ENCODE results near the gene SLC35E2B. TPM values are rescaled to one million over a fixed set of nuclear protein-coding genes. Genes with fewer than 3 reads are reported as not detected.
"Not testable (repeated sequence)": the region's sequence is repeated elsewhere in the genome, so short reads cannot be mapped to it uniquely, and the experiment has no call there.

Gene SLC35E2B
- total RNA-seq, 1 experiment from 2014 or later, result 20.1 TPM

DNA sequence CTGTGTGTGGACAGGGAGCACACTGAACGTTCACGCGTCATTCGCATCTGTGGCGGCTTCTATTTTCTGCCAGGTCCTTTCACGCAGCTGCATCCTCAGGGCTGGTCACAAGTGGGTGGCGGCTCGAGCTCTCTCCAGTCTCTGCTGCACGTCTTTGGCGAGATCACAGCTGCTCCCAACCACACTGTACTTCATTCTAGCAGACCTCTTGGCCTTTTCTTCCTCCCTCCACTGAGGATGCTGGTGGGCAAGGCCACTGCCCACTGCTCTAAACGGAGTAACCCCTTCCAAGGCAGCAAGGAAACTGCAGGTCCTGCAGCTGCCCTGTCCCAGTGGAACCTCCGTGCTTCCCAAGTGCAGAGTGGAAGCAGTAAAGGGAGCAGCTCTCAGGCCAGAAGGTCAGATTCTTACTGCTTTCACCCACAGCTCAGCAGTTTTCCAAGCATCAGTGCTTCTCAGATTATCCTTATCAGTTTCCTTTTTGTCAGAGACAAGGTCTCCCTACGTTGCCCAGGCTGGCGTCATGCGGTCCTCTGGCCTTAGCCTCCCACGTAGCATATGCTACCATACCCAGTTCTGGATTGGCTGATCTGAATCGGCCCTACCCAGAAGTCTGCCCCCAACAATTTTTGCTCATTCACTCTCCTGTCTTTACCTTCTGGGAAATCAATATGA lies 44.9 kb downstream of the SLC35E2B start:
- not testable (repeated sequence) for DNase-seq (ENCODE audit: extremely low read depth, low read depth)

- not testable (repeated sequence) for DNase-seq (ENCODE audit: extremely low read depth, low read depth)
These were observed 46.3 kb downstream of the SLC35E2B start for GRCh38 chr1:1646326-1646725.

GRCh38 chr1:1640711-1641461 lies 51.7 kb downstream of the SLC35E2B start:
- not testable (repeated sequence) for DNase-seq (ENCODE audit: extremely low read depth, low read depth)

DNA sequence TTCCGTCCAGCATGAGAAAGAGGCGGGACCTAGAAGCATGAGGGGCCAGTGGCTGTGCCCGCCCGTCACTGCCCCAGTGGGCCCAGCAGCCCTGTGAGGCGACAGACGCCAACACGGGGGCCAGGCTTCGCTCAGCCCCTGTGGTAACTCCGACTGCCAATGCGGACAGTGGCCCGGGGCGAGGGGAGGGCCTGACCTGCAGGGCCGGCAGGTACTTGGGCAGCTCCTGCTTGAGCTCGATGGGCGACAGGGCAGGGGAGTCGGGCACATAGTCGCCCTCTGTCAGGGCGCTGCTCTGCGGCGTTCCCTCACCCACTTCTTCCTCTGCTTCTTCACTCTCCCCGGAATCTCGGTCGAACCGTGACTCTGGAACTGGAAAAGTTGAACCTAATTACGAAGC lies 52.5 kb downstream of the SLC35E2B start:
- DNase-seq (ENCODE audit: extremely low read depth, low read depth), result not testable (repeated sequence)

- DNase-seq (ENCODE audit: extremely low read depth, low read depth), result not testable (repeated sequence)
These were observed 53.2 kb downstream of the SLC35E2B start for GRCh38 chr1:1639368-1639767.

- not testable (repeated sequence) for DNase-seq (ENCODE audit: extremely low read depth, low read depth)
These were observed 54.1 kb downstream of the SLC35E2B start for GRCh38 chr1:1638528-1638927.

DNA sequence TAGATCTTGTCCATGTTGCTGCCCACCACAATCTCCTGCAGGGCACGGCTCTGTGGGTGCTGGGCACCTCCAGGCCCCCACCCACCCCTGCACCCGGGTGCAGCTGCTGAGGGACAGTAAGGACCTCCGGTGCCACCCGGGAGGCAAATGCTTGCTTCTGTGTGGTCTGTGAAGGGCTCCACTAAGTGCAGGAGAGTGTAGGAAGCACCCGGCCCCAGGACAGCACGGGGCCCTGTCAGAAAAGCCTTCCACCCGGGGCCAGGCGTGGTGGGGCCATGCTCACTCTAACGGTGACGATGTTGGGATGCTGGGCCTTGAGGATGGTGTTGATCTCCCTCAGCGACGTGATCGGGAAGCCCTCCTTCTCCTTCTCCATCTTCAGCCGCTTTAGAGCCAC lies 55.1 kb downstream of the SLC35E2B start:
- not testable (repeated sequence) for DNase-seq (ENCODE audit: extremely low read depth, low read depth)

GRCh38 chr1:1636621-1637478 lies 55.7 kb downstream of the SLC35E2B start:
- DNase-seq (ENCODE audit: extremely low read depth, low read depth), result not testable (repeated sequence)

- DNase-seq (ENCODE audit: extremely low read depth, low read depth), result not testable (repeated sequence)
These were observed 58.0 kb downstream of the SLC35E2B start for GRCh38 chr1:1634613-1635012.

GRCh38 chr1:1633409-1633808 lies 59.2 kb downstream of the SLC35E2B start:
- DNase-seq (ENCODE audit: extremely low read depth, low read depth), result not testable (repeated sequence)

GRCh38 chr1:1631782-1632420 lies 60.7 kb downstream of the SLC35E2B start, which contains the start of gene MMP23B:
Gene MMP23B (plus strand): TSS chr1:1632173. CDS start chr1:1632219, 46 bp downstream.
- DNase-seq (ENCODE audit: extremely low read depth, low read depth), result no peak

GRCh38 chr1:1630965-1631781 lies 61.4 kb downstream of the SLC35E2B start:
- DNase-seq (ENCODE audit: extremely low read depth, low read depth), result no peak

- DNase-seq (ENCODE audit: extremely low read depth, low read depth), result no peak
These were observed 62.2 kb downstream of the SLC35E2B start for GRCh38 chr1:1630191-1630964.

DNA sequence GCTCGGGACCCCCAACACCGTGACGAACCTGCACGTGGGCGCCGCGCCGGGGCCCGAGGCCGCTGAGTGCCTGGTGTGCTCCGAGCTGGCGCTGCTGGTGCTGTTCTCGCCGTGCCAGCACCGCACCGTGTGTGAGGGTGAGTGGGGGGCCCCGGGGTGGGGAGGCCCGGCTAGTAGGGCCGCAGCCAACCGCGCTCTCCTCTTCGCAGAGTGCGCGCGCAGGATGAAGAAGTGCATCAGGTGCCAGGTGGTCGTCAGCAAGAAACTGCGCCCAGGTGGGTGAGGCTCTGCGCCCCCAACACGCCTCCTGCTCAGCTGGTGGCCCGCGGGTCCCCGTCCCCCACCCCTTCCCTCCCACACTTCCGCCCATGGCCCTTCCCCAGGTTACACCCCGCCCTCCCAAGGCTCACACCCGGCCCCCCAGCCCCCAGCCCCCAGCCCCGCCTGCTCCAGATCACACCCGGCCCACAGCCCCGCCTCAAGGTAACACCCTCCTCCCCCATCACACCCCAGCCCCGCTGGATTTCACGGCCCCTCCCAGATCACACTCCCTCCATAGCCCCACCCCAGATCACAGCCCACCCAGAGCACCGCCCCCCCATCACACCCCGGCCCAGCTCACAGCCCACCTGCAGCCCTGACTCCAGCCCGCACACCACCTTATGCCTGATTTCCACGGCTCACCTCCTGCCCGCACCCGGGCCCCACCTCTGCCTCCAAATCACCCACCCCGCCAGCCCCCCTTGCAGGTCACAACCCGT lies 63.0 kb downstream of the SLC35E2B start:
- no peak for DNase-seq (ENCODE audit: extremely low read depth, low read depth)

DNA sequence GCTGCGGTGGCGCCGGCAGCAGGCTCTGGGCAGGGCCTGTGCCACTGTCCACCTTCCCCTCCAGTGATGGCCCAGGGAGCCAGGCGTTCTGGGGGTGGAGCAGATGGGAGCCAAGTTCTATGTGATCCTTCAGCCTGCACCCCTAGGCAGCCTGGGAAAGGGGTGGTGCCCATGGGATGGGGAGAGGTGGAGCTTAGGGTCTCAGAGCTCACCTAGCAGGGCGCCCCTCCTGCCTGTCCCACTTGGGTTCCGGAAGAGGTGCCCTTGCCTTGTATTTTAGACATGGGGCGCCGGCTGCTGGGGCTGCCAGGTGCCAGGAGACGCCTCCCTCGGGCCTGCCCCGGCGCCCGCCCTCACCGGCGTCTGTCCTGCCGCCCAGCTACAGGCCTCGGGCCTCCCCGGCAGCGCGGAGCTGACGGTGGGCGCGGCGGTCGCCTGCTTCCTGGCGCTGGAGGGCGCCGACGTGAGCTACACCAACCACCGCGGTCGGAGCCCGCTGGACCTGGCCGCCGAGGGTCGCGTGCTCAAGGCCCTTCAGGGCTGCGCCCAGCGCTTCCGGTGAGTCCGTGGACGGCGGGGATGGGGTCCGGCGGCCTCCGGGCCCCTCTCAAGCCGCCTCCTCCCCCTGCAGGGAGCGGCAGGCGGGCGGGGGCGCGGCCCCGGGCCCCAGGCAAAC lies 63.7 kb downstream of the SLC35E2B start:
- DNase-seq (ENCODE audit: extremely low read depth, low read depth), result no peak

GRCh38 chr1:1627829-1628753 lies 64.5 kb downstream of the SLC35E2B start:
- no peak for DNase-seq (ENCODE audit: extremely low read depth, low read depth)
